Neural progenitor cell (in vitro differentiated cells): ENCODE measurements around the gene CHMP4B. TPM values are rescaled to one million over a fixed set of nuclear protein-coding genes. Genes with fewer than 3 reads are reported as not detected.

Source experiments
- DNase-seq: peaks from one replicate; pipeline ENCODE4 v3.0.0-alpha.2; 2016; ENCODE audit warnings: low spot score
- H2AFZ ChIP-seq: fragments of 200-600 bp; sonication (generic); replicated peaks from 2 replicates; pipeline ENCODE4 v1.6.1; 2016; ENCODE audit warnings: antibody characterized with exemption
- H3F3A ChIP-seq: fragments of 200-600 bp; sonication (generic); 2 replicates; pipeline ENCODE4 v1.6.1; 2016; ENCODE audit warnings: antibody characterized with exemption, low read depth
- H3K27ac ChIP-seq: fragments of 200-600 bp; sonication (generic); 2 replicates; pipeline ENCODE4 v1.5.1; 2016; ENCODE audit warnings: mild to moderate bottlenecking
- H3K27me3 ChIP-seq: fragments of 200-600 bp; sonication (generic); 2 replicates; pipeline ENCODE4 v1.6.1; 2016; ENCODE audit warnings: mild to moderate bottlenecking, moderate library complexity
- H3K36me3 ChIP-seq: fragments of 200-600 bp; sonication (generic); 2 replicates; pipeline ENCODE4 v1.5.1; 2016
- H3K4me1 ChIP-seq: fragments of 200-600 bp; sonication (generic); 2 replicates; pipeline ENCODE4 v1.6.1; 2016; ENCODE audit warnings: mixed run types
- H3K4me2 ChIP-seq: fragments of 200-600 bp; sonication (generic); 2 replicates; pipeline ENCODE4 v1.6.1; 2016
- H3K4me3 ChIP-seq: fragments of 200-600 bp; sonication (generic); 2 replicates; pipeline ENCODE4 v1.5.1; 2016
- H3K79me2 ChIP-seq: fragments of 200-600 bp; sonication (generic); 2 replicates; pipeline ENCODE4 v1.6.1; 2016; ENCODE audit warnings: low read depth
- H3K9ac ChIP-seq: fragments of 200-600 bp; sonication (generic); 2 replicates; pipeline ENCODE4 v1.6.1; 2016
- H3K9me3 ChIP-seq: fragments of 200-600 bp; sonication (generic); 2 replicates; pipeline ENCODE4 v1.5.1; 2016; ENCODE audit warnings: low read depth
- H4K20me1 ChIP-seq: fragments of 200-600 bp; sonication (generic); 2 replicates; pipeline ENCODE4 v1.6.1; 2016; ENCODE audit warnings: low read depth
- H3K27ac Mint-ChIP-seq: 3 replicates; pipeline ENCODE4 v1.8.0; 2021; ENCODE audit warnings: mixed read lengths
- H3K27me3 Mint-ChIP-seq: 2 replicates; pipeline ENCODE4 v1.8.0; 2022; ENCODE audit warnings: low read depth, mild to moderate bottlenecking, inconsistent platforms, moderate library complexity, mixed read lengths; ENCODE audit not compliant: insufficient read depth
- H3K36me3 Mint-ChIP-seq: 3 replicates; pipeline ENCODE4 v1.8.0; 2021; ENCODE audit warnings: mixed read lengths
- H3K4me1 Mint-ChIP-seq: 3 replicates; pipeline ENCODE4 v1.8.0; 2021; ENCODE audit warnings: mixed read lengths
- H3K4me3 Mint-ChIP-seq: 3 replicates; pipeline ENCODE4 v1.8.0; 2021; ENCODE audit warnings: mild to moderate bottlenecking, moderate library complexity, mixed read lengths
- H3K9me3 Mint-ChIP-seq: 3 replicates; pipeline ENCODE4 v1.8.0; 2020; ENCODE audit warnings: mixed read lengths
- EZH2 ChIP-seq: fragments of 200-600 bp; sonication (generic); IDR thresholded peaks from 2 replicates; pipeline ENCODE4 v1.6.1; 2017; ENCODE audit warnings: antibody characterized with exemption, mild to moderate bottlenecking, moderate library complexity
- EZH2phosphoT487 ChIP-seq: fragments of 200-600 bp; sonication (generic); IDR thresholded peaks from 2 replicates; pipeline ENCODE4 v1.6.1; 2017; ENCODE audit warnings: antibody characterized with exemption
- total RNA-seq: library from RNA; depleted of rRNA; stranded (reverse); fragments of >200 nt; gene quantifications from 2 replicates; pipeline ENCODE4 v1.2.3, GENCODE V29; 2015; ENCODE audit warnings: low replicate concordance
- TF ChIP-seq, protein P1 (sequence below): fragments of 200-600 bp; sonication (generic); IDR thresholded peaks from 2 replicates; pipeline ENCODE4 v1.5.1; 2017; ENCODE audit warnings: antibody characterized with exemption, mild to moderate bottlenecking

CHMP4B gene
- total RNA-seq, 1 donor from 2014 or later = 40.7 TPM

GRCh38 chr20:33837096-33837830 is 26.1 kb downstream of the CHMP4B start:
- H3K4me2 ChIP-seq = no peak overlapping the region
- peaks cover 92% of the 10 kb centered on the region for H3K79me2 ChIP-seq
- H3K27me3 Mint-ChIP-seq = no peaks in the 10 kb centered on the region
- H3K36me3 ChIP-seq = no peaks in the 10 kb centered on the region
- peaks cover 49% of the 10 kb centered on the region for H3K4me1 Mint-ChIP-seq
- H3K4me3 ChIP-seq = no peak overlapping the region
- no peak for DNase-seq
- H3K9ac ChIP-seq = no peak overlapping the region
- peak overlapping the region; percentile 46 for H3K27ac Mint-ChIP-seq
- peaks cover 2% of the 10 kb centered on the region for H3F3A ChIP-seq
- no peaks in the 10 kb centered on the region for H3K9me3 Mint-ChIP-seq
- no peak overlapping the region for H3K4me3 Mint-ChIP-seq
- H3K36me3 Mint-ChIP-seq = peaks cover 19% of the 10 kb centered on the region
- peaks cover 3% of the 10 kb centered on the region for H3K9me3 ChIP-seq
- H3K4me1 ChIP-seq = peaks cover 17% of the 10 kb centered on the region
- H3K27ac ChIP-seq = no peak overlapping the region
- no peak overlapping the region for H2AFZ ChIP-seq
- H3K27me3 ChIP-seq = no peaks in the 10 kb centered on the region
- peaks cover 41% of the 10 kb centered on the region for H4K20me1 ChIP-seq
- TF ChIP-seq, protein P1, sequence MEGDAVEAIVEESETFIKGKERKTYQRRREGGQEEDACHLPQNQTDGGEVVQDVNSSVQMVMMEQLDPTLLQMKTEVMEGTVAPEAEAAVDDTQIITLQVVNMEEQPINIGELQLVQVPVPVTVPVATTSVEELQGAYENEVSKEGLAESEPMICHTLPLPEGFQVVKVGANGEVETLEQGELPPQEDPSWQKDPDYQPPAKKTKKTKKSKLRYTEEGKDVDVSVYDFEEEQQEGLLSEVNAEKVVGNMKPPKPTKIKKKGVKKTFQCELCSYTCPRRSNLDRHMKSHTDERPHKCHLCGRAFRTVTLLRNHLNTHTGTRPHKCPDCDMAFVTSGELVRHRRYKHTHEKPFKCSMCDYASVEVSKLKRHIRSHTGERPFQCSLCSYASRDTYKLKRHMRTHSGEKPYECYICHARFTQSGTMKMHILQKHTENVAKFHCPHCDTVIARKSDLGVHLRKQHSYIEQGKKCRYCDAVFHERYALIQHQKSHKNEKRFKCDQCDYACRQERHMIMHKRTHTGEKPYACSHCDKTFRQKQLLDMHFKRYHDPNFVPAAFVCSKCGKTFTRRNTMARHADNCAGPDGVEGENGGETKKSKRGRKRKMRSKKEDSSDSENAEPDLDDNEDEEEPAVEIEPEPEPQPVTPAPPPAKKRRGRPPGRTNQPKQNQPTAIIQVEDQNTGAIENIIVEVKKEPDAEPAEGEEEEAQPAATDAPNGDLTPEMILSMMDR = no peak
- TF ChIP-seq EZH2phosphoT487 (no peak), EZH2 (no peak)

DNA sequence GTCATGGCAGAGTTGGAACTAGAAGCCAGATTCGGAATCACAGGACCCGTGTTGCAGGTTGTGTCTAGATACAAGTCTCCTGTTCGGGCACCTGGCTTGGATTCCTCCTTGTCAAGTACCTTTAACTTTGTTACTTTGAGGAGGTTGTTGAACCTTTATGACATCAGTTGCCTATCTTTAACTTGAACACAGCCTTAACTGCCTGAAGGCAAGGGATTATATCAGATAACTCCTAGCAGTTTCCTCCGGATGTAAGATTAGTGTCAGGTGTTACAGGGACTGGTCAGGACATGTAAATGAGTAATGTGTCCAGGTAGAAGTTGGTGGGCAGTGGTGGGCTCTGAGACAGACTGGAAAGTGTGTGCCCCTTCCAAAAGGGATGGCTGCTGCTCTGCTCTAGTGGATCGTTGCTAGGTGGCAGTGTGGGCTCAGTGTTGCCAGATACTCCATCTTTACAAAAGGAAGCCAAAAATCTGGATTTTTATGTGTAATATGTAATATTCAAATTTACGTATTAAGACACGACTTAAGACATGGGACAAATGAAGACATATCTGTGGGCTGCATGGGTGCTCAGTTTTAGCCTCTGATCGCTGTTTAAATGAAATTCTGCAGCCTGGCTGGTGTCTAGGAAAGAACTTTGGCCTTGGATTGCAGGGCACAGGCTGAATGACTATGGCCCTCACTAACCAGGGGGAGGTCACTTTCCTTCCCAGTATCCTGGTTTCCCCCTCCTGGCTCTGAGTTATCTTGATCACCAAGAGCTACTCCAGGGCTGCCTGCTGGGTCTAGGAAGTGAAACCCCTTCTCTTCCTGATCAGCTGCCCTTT is 27.1 kb downstream of the CHMP4B start:
- H4K20me1 ChIP-seq = peaks cover 43% of the 10 kb centered on the region
- no peak overlapping the region for H3K4me3 ChIP-seq
- no peaks in the 10 kb centered on the region for H3K36me3 ChIP-seq
- H3K4me2 ChIP-seq = no peak overlapping the region
- H3K27me3 ChIP-seq = no peaks in the 10 kb centered on the region
- no peaks in the 10 kb centered on the region for H3K9me3 Mint-ChIP-seq
- H3K79me2 ChIP-seq = peaks cover 93% of the 10 kb centered on the region
- no peak overlapping the region for H3K9ac ChIP-seq
- no peak for TF ChIP-seq EZH2phosphoT487
- TF ChIP-seq EZH2 = no peak
- TF ChIP-seq, protein P1 = peak; percentile 24
- H2AFZ ChIP-seq = no peak overlapping the region
- H3K9me3 ChIP-seq = peaks cover 3% of the 10 kb centered on the region
- no peak overlapping the region for H3K27ac ChIP-seq
- H3K4me3 Mint-ChIP-seq = no peak overlapping the region
- no peaks in the 10 kb centered on the region for H3K27me3 Mint-ChIP-seq
- H3K36me3 Mint-ChIP-seq = peaks cover 17% of the 10 kb centered on the region
- DNase-seq = peak; percentile 16
- H3F3A ChIP-seq = no peaks in the 10 kb centered on the region
- H3K27ac Mint-ChIP-seq = peak overlapping the region; percentile 57
- peaks cover 12% of the 10 kb centered on the region for H3K4me1 ChIP-seq
- H3K4me1 Mint-ChIP-seq = peaks cover 42% of the 10 kb centered on the region

DNA sequence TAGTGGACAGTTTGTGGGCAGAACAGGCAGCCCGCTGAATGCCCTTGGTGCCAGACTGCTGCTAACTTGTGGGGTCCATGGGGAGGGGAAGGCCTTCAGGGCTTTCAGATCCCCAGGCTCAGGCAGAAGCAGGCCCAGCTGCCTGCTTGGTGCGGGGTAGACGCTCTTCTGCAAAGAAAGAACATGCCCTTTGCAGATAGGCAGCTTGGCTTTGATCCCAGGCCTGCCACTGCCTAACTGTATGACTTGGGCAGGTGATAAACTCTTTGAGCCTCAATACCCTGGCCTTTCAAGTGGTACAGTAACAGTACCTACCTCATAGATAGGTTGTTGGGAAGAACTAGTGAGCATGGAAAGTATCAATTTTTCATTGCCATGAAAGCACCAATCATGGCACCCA is 28.4 kb downstream of the CHMP4B start:
- no peak overlapping the region for H3K9ac ChIP-seq
- no peak overlapping the region for H3K4me3 ChIP-seq
- peaks cover 93% of the 10 kb centered on the region for H3K79me2 ChIP-seq
- DNase-seq = no peak
- TF ChIP-seq EZH2phosphoT487 (no peak), EZH2 (no peak)
- TF ChIP-seq, protein P1 = no peak
- no peaks in the 10 kb centered on the region for H3F3A ChIP-seq
- H3K36me3 ChIP-seq = no peaks in the 10 kb centered on the region
- Mint-ChIP-seq H3K27me3 (no peaks in the 10 kb centered on the region), H3K4me1 (peaks cover 32% of the 10 kb centered on the region), H3K9me3 (no peaks in the 10 kb centered on the region), H3K27ac (no peak overlapping the region), H3K4me3 (no peak overlapping the region), H3K36me3 (peaks cover 12% of the 10 kb centered on the region)
- H4K20me1 ChIP-seq = peaks cover 48% of the 10 kb centered on the region
- H3K27me3 ChIP-seq = no peaks in the 10 kb centered on the region
- H3K9me3 ChIP-seq = peaks cover 3% of the 10 kb centered on the region
- H2AFZ ChIP-seq = no peak overlapping the region
- H3K4me1 ChIP-seq = peaks cover 7% of the 10 kb centered on the region
- H3K27ac ChIP-seq = no peak overlapping the region
- no peak overlapping the region for H3K4me2 ChIP-seq
